ENCODE data around the gene LAIR2. TPM values are rescaled to one million over a fixed set of nuclear protein-coding genes. Genes with fewer than 3 reads are reported as not detected.

LAIR2 gene
- total and polyA plus RNA-seq, 10 of the 15 experiments (the other 5 are each of a cell fraction or from before 2014, with no cell fraction given), result not detected

GRCh38 chr19:54463531-54464043, 39.0 kb upstream of the LAIR2 start, which contains the start of gene LENG9 (continued):
- TF ChIP-seq USF1 (IDR thresholded peaks at IDR 0.05; ENCODE audit: borderline replicate concordance, extremely low read length, insufficient read depth, low read depth, low read length) (no peak), E2F8 (IDR thresholded peaks at IDR 0.05; ENCODE audit: low read depth, partially characterized antibody) (no peak), ATF7 (IDR thresholded peaks at IDR 0.05; ENCODE audit: low read depth) (peak; percentile 75), IKZF1 (conservative IDR thresholded peaks at IDR 0.05) (peak; percentile 90), ZSCAN29 (IDR thresholded peaks at IDR 0.05) (no peak), TAF1 (IDR thresholded peaks at IDR 0.05; ENCODE audit: borderline replicate concordance, low read depth, low read length) (0 out of 2 replicates have a peak, but pooled peaks have one; percentile 27), PBX3 (IDR thresholded peaks at IDR 0.05; ENCODE audit: insufficient replicate concordance, low read depth, low read length) (peak; percentile 89), EED (IDR thresholded peaks at IDR 0.05; ENCODE audit: low read depth) (0 out of 2 replicates have a peak, but pooled peaks have one; percentile 26), LARP7 (IDR thresholded peaks at IDR 0.05) (peak; percentile 28; the same call in 1 of the 2 replicates), ZNF687 (IDR thresholded peaks at IDR 0.05) (peak; percentile 93), BCL11A (IDR thresholded peaks at IDR 0.05; ENCODE audit: low read depth, low read length) (no peak), MTA3 (IDR thresholded peaks at IDR 0.05; ENCODE audit: borderline replicate concordance, low read length) (no peak), MLLT1 (IDR thresholded peaks at IDR 0.05) (peak; percentile 55; the same call in 1 of the 2 replicates), ZNF207 (IDR thresholded peaks at IDR 0.05; ENCODE audit: borderline replicate concordance) (peak; percentile 81; the same call in 1 of the 2 replicates)
